HFF-Myc (cell line): ENCODE measurements around the gene SMIM13.

Experiments used
- DNase-seq: peaks from one replicate; pipeline ENCODE4 v3.0.0-alpha.2; 2011; ENCODE audit warnings: low read depth; ENCODE audit errors: extremely low read depth
- H3K4me3 ChIP-seq: replicated peaks from 2 replicates; pipeline ENCODE4 v1.5.1; 2011; ENCODE audit warnings: low read depth, mild to moderate bottlenecking, control low read depth, low read length
- TF ChIP-seq, protein P1 (sequence below): IDR thresholded peaks from 2 replicates; pipeline ENCODE4 v1.5.1; 2012; ENCODE audit warnings: mild to moderate bottlenecking, low read depth, low read length, control low read depth; ENCODE audit errors: missing control alignments

SMIM13 gene

DNA sequence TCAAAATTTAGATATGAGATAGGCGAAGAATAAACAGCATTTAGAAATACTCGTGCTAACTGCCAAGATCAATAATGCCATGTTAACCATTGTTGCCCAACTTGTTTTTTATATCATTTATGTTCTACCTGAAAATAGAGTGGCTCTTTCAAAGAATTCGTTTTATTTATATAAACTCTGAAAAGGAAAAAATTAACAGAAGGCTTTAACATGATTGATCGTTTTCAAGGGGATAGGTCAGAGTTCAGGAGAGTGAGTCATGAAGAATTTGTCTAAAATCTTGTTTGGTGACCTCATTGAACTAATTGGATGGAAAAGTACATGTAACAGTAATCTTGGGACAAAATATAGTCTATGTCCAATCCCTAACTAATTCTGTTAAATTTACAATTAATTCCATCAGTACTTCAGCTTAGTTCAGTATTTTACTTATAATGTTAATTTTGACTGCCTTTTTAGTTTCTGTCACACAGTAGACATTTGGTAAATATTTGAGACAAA, 38.5 kb upstream of the SMIM13 start:
- TF ChIP-seq, protein P1, sequence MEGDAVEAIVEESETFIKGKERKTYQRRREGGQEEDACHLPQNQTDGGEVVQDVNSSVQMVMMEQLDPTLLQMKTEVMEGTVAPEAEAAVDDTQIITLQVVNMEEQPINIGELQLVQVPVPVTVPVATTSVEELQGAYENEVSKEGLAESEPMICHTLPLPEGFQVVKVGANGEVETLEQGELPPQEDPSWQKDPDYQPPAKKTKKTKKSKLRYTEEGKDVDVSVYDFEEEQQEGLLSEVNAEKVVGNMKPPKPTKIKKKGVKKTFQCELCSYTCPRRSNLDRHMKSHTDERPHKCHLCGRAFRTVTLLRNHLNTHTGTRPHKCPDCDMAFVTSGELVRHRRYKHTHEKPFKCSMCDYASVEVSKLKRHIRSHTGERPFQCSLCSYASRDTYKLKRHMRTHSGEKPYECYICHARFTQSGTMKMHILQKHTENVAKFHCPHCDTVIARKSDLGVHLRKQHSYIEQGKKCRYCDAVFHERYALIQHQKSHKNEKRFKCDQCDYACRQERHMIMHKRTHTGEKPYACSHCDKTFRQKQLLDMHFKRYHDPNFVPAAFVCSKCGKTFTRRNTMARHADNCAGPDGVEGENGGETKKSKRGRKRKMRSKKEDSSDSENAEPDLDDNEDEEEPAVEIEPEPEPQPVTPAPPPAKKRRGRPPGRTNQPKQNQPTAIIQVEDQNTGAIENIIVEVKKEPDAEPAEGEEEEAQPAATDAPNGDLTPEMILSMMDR: no peak
- H3K4me3 ChIP-seq: no peak overlapping the region
- DNase-seq: no peak

DNA sequence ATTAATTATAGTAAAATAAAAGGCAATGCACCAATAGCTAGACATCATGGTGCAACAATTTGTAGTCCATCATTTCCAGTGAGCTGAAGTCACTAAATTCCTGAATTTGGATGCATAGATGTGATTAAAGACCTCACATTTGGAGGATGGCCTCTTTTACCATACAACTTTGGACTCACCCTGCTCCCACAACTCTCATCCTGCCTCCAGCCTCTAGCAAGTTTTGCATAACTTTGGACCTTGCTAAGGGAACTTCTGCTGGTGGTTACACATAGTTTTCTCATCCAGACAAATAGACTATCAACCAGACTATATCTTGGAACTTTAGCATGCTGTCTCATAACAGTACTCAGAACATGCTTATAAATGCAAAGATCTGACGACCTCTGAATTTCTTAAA, 36.8 kb upstream of the SMIM13 start:
- no peak overlapping the region for H3K4me3 ChIP-seq
- no peak for DNase-seq
- TF ChIP-seq, protein P1: no peak

DNA sequence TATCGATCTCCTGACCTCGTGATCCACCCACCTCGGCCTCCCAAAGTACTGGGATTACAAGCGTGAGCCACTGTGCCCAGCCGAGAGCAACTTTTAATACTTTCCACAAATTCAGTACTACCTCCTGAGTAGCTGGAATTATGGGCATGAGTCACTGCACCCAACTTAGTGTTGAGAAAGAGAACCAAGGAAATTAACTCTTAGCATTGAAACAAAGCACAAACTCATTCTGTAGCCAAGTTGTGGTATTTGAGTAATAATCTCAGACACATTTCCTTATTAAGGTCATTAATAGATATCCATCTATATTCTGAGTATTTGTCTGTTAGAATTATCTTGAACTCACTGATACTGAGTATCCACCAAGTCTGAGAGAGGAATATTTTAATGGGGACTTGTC, 35.2 kb upstream of the SMIM13 start:
- TF ChIP-seq, protein P1: no peak
- no peak for DNase-seq
- no peak overlapping the region for H3K4me3 ChIP-seq

DNA sequence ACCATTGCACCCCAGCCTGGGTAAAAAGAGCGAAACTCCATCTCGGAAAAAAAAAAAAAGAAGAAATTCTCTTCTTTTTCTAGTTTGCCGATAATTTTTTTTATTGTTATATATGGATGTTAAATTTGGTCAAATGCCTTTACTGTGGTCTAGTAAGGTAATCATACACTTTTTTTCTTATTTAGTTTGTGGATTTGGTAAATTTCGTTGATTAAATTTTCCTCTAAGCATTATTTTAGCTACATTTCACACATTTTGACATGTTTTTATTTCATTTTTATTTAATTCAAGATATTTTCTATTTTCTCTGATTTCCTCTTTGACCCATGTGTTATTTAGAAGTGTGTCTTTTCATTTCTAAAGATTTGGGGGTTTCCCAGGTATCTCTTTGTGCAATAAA, 31.6 kb upstream of the SMIM13 start:
- no peak for DNase-seq
- TF ChIP-seq, protein P1: no peak
- H3K4me3 ChIP-seq: no peak overlapping the region

DNA sequence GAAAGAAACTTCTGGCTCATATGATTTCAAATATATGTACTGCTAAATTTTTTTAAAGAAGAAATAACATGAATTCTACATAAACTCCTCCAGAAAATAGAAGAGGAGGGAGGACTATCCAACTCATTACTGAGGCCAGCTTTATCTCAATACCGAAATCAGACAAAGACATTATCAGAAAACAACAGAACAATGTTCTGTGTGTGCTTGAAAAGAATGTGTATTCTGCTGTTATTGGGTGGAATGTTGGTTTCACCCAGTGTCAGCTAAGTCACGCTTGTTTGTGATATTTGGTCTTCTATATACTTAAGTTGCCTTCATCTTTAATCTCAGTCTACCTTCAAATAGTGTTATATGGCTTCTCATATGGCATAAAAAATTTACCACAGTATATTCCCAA, 30.9 kb upstream of the SMIM13 start:
- TF ChIP-seq, protein P1: no peak
- DNase-seq: no peak
- no peak overlapping the region for H3K4me3 ChIP-seq

DNA sequence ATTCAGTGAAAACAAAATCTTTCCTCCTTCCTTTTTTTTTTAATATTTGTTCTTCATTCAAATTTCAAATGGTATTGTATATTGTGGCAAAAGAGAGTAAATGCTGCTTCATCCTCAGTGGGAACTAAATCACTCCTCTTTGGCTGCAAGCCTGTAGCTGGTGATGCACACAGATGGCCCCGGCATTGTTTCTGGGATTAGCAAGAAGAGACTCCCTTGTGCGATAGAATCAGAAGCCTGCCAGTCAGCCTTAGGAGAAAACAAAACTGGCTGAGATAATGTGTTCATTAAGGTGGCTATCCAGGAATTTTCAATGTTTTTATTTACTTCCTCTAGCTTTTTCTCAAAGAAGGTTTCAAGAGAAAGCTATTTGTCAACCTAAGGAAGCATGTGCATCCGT, 28.8 kb upstream of the SMIM13 start:
- TF ChIP-seq, protein P1: no peak
- no peak overlapping the region for H3K4me3 ChIP-seq
- no peak for DNase-seq

DNA sequence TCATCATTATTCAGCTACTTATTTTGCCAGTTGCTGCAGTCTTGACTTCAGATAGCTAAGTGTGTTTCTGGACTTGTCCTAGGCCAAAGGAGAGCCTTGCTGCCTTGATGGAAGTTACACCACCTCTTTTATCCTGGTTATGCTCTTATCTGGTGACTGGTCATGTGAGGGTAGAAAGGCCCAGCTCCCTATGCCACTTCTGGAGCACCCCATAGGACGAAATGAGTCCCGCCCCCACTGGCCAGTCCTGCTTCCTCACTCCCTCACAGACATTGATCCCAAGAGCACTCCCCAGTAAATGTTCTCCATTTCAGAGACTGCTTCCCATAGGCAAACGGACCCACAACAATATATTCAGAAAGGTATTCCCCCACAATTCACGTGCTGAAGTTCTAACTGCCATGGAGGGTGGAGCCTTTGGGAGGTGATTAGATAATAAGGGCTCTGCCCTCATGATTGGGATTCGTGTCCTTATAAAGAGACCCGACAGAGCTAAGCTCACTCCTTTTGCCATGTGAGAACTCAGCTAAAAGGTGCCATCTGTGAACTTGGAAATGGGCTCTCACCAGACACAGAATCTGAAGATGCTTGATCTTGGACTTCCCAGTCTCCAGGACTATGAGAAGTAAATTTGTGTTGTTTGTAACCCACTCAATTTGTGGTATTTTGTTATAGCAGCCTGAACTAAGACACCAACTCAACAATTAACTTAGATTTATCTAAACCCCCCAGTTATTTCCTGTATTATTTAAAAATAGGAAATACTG, 28.0 kb upstream of the SMIM13 start:
- H3K4me3 ChIP-seq: no peak overlapping the region
- no peak for DNase-seq
- TF ChIP-seq, protein P1: no peak
